Limb (tissue), 2 donors: ENCODE measurements around the gene MTMR3.
A peak's percentile ranks its signal among the peaks of the same experiment; 100 is the strongest.

ENCODE experiments used
- DNase-seq, 2 donors: peaks; one replicate each; pipeline ENCODE4 v3.0.0-alpha.2; 2016; ENCODE audit errors: extremely low spot score in 2 of 2

The MTMR3 gene

GRCh38 chr22:29867851-29868250 lies 15.1 kb upstream of the MTMR3 start:
- DNase-seq = no peak

- DNase-seq = no peak
These were observed 12.4 kb upstream of the MTMR3 start for GRCh38 chr22:29870574-29870973.

DNA sequence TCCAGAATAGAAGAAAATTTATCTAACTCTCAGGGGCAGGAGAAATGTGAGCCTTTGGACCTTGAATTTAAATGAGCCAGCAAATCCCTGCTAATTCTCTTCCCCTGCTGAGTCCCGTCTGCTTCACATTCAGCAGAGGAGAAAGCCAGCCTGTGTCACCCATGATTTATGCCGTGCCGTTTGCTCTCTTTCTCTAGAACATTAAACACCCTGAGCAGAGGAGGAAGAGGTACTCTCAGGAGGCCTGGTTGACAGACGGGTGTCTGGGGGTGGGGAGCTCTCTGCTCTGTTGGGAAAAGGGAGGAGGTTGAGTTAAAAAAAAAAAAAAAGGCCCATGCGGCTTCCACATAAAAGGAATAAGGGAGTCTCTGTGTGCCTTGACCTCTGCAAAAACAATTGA lies 11.3 kb upstream of the MTMR3 start:
- peak in 1 of 2 donors; percentile 63 for DNase-seq

DNA sequence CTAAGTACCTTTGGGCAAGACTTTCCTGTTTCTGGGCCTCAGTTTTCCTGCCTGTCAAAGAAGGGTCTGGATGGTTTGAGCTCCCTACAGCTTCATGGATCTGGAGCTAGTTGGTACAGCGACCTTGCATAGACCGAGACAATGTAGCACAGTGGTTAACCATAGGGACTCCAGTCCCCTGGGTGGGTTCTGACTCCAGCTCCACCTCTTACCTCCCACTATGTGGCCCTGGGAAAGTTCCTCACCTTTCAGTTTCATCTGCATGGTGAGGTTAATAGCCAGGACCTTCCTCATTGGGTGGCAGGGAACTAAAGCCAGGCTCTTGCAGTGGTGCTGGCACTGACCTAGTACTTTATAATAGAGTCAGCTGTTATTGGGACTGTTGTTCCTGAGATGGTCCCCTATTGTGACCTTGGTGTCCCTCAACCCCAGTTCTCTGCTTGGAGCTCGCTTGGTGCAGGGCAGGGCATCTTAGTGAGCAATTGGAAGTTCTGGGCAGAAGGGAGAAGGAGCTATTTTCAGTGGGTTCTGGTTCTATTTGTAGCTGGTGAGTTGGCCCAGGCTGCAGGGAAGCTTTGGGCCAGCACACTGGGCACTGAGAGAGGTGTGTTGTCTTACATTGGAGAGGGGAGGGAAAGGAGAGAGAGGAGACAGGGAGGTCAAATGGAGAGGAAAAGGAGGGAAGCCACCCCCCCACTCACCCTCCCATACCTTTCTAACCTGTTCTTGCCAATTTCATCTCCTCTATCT lies 10.7 kb upstream of the MTMR3 start:
- DNase-seq = no peak

- no peak for DNase-seq
These were observed 10.0 kb upstream of the MTMR3 start for GRCh38 chr22:29872989-29873388.

- no peak for DNase-seq
These were observed 9.0 kb upstream of the MTMR3 start for GRCh38 chr22:29873943-29874342.

GRCh38 chr22:29877620-29878019 lies 5.4 kb upstream of the MTMR3 start:
- no peak for DNase-seq

GRCh38 chr22:29879753-29880152 lies 3.2 kb upstream of the MTMR3 start:
- DNase-seq = no peak

GRCh38 chr22:29882716-29883044 lies 294 bp upstream of the MTMR3 start:
- no peak for DNase-seq

- DNase-seq = no peak
These were observed 762 bp downstream of the MTMR3 start for GRCh38 chr22:29883775-29884097.

DNA sequence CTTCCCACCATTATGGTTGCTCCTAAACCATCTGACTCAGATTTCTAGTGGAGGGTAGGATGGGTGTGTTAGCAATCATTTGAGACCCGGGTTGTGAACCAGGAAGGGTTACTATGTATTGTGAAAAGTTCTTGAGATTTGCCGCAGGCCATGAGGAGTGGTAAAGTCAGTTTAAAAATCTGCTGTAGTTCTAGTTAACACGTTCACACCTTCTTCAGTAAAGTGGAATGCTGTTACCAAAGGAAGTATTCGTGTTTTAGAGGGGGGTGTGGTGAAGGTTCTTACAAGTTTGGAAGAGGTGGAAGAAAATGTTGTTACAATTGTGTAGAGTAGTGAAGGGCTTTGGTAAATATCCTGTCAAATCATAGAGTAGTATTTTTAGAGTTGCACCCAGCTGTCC lies 2.6 kb downstream of the MTMR3 start:
- no peak for DNase-seq

DNA sequence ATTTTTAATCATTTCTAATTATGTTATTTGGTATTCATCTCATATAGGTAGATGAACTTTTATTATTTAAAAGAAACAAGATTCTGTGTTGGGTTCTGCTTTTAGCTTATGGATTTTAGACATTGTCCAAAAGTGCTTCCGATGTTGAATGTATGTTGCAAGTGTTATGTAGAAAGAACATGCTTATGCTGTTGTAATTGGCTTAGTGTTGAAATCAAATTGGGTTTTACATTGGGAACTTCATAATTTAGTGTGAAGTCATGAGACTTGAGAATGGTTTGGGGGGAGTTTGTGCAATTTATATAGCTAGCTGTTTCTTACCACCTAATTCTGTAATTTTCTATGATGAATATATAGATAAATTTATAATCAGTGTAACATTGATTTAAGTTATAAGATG lies 3.6 kb downstream of the MTMR3 start:
- no peak for DNase-seq

GRCh38 chr22:29887358-29887757 lies 4.4 kb downstream of the MTMR3 start:
- DNase-seq = no peak

DNA sequence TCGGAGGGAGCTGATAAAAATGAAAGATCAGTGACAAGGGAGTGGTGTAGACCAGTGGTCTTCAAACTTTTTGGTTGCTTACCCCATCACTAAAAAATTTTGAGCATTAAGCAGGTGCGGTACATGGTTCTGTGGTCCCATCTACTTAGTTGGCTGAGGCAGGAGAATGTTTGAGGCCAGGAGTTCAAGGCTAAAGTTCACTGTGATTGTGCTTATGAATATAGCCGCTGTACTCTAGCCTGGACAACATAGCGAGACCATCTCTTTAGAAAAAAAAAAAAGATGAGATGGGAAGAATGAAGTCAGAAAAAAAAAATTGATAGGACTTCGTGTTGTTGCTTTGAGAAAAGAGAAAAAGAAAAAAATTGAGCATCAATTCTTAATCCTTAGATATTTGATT lies 7.8 kb downstream of the MTMR3 start:
- no peak for DNase-seq

DNA sequence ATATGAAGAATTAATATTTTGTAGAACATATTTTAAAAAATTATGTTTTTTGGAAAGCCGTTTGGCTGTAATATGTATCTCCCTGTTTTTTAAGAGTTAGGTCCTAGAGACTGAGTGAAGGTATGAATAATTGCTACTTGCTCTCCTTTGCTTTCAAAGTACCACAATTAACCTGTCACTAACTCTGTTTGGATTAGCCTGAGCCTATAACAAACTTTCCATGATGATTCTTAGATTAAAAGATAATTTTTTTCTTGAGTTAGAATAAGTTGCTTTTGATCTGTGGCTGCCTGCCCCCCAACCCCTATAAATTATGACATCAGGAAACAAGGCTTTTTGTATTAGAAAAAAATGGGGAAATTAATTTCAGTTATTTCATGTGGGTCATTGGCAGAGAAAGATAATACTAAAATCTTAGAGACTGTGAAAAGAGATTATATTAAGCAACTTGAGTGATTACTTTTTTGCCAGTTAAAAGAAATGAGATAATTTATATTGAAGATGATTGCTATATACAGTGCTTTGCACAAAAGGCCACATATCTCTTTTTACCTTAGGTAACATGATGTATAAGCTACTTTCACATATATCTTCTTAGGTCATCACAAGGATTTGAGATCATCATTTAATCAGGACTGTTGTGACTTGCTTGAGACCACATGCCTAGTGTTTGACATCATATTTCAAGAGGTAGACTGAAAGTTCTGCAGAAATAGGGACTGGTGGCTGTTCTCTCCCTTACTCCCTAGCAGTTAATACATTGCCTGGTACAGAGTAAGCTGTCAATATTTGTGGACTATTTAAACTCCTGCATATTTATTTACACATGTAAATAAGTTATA lies 9.6 kb downstream of the MTMR3 start:
- no peak for DNase-seq

- no peak for DNase-seq
These were observed 18.4 kb downstream of the MTMR3 start for GRCh38 chr22:29901354-29901753.

DNA sequence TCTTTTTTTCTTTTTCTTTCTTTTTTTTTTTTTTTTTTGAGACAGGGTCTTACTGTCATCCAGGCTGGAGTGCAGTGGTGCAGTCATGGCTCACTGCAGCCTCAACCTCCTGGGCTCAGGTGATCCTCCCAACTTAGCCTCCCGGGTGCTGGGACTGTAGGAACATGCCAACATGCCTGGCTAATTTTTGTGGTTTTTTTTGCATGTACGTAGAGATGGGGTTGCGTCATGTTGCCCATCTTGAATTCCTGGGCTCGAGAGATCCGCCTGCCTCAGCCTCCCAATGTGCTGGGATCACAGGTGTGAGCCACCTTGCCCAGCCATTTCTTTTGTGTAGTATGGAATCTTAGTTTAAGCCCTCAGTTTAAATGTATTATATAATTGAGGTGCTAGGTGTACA lies 20.4 kb downstream of the MTMR3 start:
- no peak for DNase-seq

DNA sequence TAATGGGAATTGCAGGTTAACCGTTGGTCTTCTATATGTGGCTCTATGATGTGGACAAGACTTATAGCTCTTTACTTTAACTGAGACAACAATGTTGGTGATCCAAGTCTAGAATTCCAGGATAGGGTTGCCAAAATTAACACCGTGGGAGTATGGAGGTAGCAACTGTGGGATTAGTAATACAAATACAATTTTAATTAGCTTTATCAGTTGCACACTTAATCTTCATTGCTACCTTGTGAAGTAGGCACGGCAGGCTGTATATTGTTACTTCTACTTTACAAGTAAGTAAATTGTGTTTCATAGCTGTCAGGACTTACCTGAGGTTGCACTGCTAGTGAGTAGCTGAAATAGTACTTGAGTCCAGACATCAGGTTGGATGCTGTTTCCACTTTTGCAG lies 21.0 kb downstream of the MTMR3 start:
- DNase-seq = no peak

DNA sequence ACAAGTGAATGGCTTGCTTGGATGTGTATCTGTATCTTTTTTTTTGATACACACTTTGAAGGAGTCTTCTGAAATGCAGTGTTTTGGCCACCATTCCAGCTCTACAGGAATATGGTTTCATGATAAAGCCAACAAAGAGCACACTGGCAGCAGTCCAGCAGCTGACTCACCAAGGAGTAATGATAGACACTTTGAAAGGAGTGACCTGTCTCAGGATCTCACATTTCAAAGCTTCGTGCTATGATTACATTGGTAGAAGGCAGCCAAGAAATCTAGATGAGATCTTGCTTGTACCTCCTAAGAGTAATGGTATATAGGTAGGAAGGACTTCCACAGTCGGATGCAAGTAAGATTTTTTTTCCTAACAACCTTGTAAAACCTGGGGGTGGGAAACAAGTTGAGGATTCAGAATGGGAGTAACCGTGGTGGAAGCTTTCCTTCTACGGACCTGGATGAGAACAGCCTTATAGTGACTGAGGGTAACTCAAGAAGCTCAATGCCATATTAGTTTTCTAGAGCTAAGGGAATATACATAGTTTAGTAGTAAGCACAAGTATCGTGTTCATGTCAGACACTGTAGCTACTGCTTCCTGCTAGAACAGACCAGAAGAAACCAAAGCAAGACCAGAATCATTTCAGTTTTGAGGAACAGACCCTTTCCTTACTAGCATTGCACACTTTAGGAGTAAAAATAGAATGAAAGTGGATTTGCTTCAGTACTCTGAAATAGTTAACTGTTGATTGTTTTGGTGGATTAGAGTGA lies 25.0 kb downstream of the MTMR3 start:
- DNase-seq = peak; percentile 44 to 62

- DNase-seq = no peak
These were observed 29.2 kb downstream of the MTMR3 start for GRCh38 chr22:29912141-29912540.

- peak in 1 of 2 donors; percentile 78 for DNase-seq
These were observed 29.8 kb downstream of the MTMR3 start for GRCh38 chr22:29912605-29913398.

- no peak for DNase-seq
These were observed 31.2 kb downstream of the MTMR3 start for GRCh38 chr22:29914165-29914564.
